PFSK-1 (cell line): ENCODE measurements around the gene FGFR2.

Source experiments
- FOXP2 ChIP-seq: optimal IDR thresholded peaks from 2 replicates; pipeline ENCODE3; 2011; ENCODE audit warnings: borderline replicate concordance, control low read depth, inconsistent platforms; ENCODE audit not compliant: insufficient read depth; ENCODE audit errors: extremely low read length, extremely low read depth
- POLR2AphosphoS5 ChIP-seq: IDR thresholded peaks from 2 replicates; pipeline ENCODE4 v1.6.1; 2012; ENCODE audit warnings: low read depth, mild to moderate bottlenecking, control low read depth, low read length, moderate library complexity
- REST ChIP-seq, 2 experiments: IDR thresholded peaks; 2 replicates each; pipeline versions ENCODE4 v1.6.1 to v1.8.0; 2011 to 2012; ENCODE audit warnings: low read depth in 2 of 2, low read length in 2 of 2, control low read depth in 1 of 2, inconsistent platforms in 1 of 2, mild to moderate bottlenecking in 1 of 2, moderate library complexity in 1 of 2; ENCODE audit not compliant: insufficient read depth in 1 of 2
- SIN3A ChIP-seq: IDR thresholded peaks from 2 replicates; pipeline ENCODE4 v1.6.1; 2012; ENCODE audit warnings: mild to moderate bottlenecking, low read length, moderate library complexity, borderline replicate concordance; ENCODE audit not compliant: insufficient read depth
- TAF1 ChIP-seq: IDR thresholded peaks from 2 replicates; pipeline ENCODE4 v1.6.1; 2012; ENCODE audit warnings: low read length, control low read depth, borderline replicate concordance; ENCODE audit not compliant: insufficient read depth

Gene FGFR2

GRCh38 chr10:121613456-121613855, 15.2 kb upstream of the FGFR2 start:
- no peak for TF ChIP-seq TAF1
- no peak for TF ChIP-seq REST (IDR thresholded peaks at IDR 0.05; ENCODE audit: insufficient read depth in 1 of 2, low read depth in 2 of 2, low read length in 2 of 2)
- no peak for TF ChIP-seq SIN3A
- TF ChIP-seq FOXP2 = no peak
- no peak for TF ChIP-seq POLR2AphosphoS5

GRCh38 chr10:121611393-121612159, 13.3 kb upstream of the FGFR2 start:
- no peak for TF ChIP-seq TAF1
- no peak for TF ChIP-seq SIN3A
- TF ChIP-seq POLR2AphosphoS5 = no peak
- TF ChIP-seq FOXP2 = no peak
- TF ChIP-seq REST (IDR thresholded peaks at IDR 0.05; ENCODE audit: insufficient read depth in 1 of 2, low read depth in 2 of 2, low read length in 2 of 2) = no peak

GRCh38 chr10:121610798-121611323, 12.6 kb upstream of the FGFR2 start:
- TF ChIP-seq REST (IDR thresholded peaks at IDR 0.05; ENCODE audit: insufficient read depth in 1 of 2, low read depth in 2 of 2, low read length in 2 of 2) (no peak), SIN3A (no peak), TAF1 (no peak), POLR2AphosphoS5 (no peak), FOXP2 (no peak)

- no peak for TF ChIP-seq TAF1
- TF ChIP-seq FOXP2 = no peak
- TF ChIP-seq REST (IDR thresholded peaks at IDR 0.05; ENCODE audit: insufficient read depth in 1 of 2, low read depth in 2 of 2, low read length in 2 of 2) = no peak
Observed at GRCh38 chr10:121609426-121610380, 11.5 kb upstream of the FGFR2 start.
